H9 (cell line): ENCODE measurements around the gene PI3. TPM values are rescaled to one million over a fixed set of nuclear protein-coding genes. Genes with fewer than 3 reads are reported as not detected.

Experiments used
- DNase-seq: peaks from one replicate; pipeline ENCODE4 v3.0.0-alpha.2; 2017
- H2AFZ ChIP-seq: one replicate; pipeline ENCODE4 v1.6.1; 2013; ENCODE audit warnings: mild to moderate bottlenecking, low read length, control low read depth, moderate library complexity
- H2AK5ac ChIP-seq: 2 replicates; pipeline ENCODE4 v1.6.1; 2013; ENCODE audit warnings: low read length, control low read depth, mixed read lengths; ENCODE audit not compliant: insufficient read length
- H2BK120ac ChIP-seq: one replicate; pipeline ENCODE4 v1.6.1; 2013; ENCODE audit warnings: low read depth, mild to moderate bottlenecking, low read length, control low read depth, inconsistent platforms; ENCODE audit not compliant: poor library complexity, severe bottlenecking
- H2BK12ac ChIP-seq: 2 replicates; pipeline ENCODE4 v1.6.1; 2013; ENCODE audit warnings: low read length, control low read depth, mixed read lengths, low read depth; ENCODE audit not compliant: insufficient read length
- H2BK15ac ChIP-seq: 2 replicates; pipeline ENCODE4 v1.6.1; 2013; ENCODE audit warnings: low read depth, low read length, control low read depth
- H2BK20ac ChIP-seq: one replicate; pipeline ENCODE4 v1.6.1; 2013; ENCODE audit warnings: low read depth, mild to moderate bottlenecking, low read length, control low read depth, inconsistent platforms; ENCODE audit not compliant: poor library complexity, severe bottlenecking
- H2BK5ac ChIP-seq: 2 replicates; pipeline ENCODE4 v1.6.1; 2013; ENCODE audit warnings: low read length, control low read depth, mixed read lengths; ENCODE audit not compliant: insufficient read length
- H3K14ac ChIP-seq: 2 replicates; pipeline ENCODE4 v1.6.1; 2013; ENCODE audit warnings: low read length, control low read depth; ENCODE audit not compliant: insufficient read depth
- H3K18ac ChIP-seq: 2 replicates; pipeline ENCODE4 v1.6.1; 2013; ENCODE audit warnings: low read depth, mild to moderate bottlenecking, mixed read lengths, low read length, control low read depth; ENCODE audit not compliant: insufficient read length
- H3K23ac ChIP-seq: 2 replicates; pipeline ENCODE4 v1.6.1; 2013; ENCODE audit warnings: low read length, control low read depth, mixed read lengths, low read depth; ENCODE audit not compliant: insufficient read length
- H3K23me2 ChIP-seq: 2 replicates; pipeline ENCODE4 v1.6.1; 2013; ENCODE audit warnings: low read depth, mild to moderate bottlenecking, mixed read lengths, low read length, control low read depth; ENCODE audit not compliant: insufficient read length, poor library complexity, severe bottlenecking
- H3K27ac ChIP-seq: 2 replicates; pipeline ENCODE4 v1.5.1; 2013; ENCODE audit warnings: low read length, control low read depth, mixed read lengths, low read depth; ENCODE audit not compliant: insufficient read length
- H3K27me3 ChIP-seq: 2 replicates; pipeline ENCODE4 v1.6.1; 2013; ENCODE audit warnings: low read length, control low read depth, inconsistent platforms; ENCODE audit not compliant: insufficient read depth
- H3K4ac ChIP-seq: 2 replicates; pipeline ENCODE4 v1.6.1; 2013; ENCODE audit warnings: low read depth, mild to moderate bottlenecking, control low read depth, inconsistent platforms, low read length, moderate library complexity
- H3K4me1 ChIP-seq: 2 replicates; pipeline ENCODE4 v1.6.1; 2013; ENCODE audit warnings: low read length, control low read depth, inconsistent platforms; ENCODE audit not compliant: insufficient read depth
- H3K4me2 ChIP-seq: 2 replicates; pipeline ENCODE4 v1.6.1; 2013; ENCODE audit warnings: low read length, control low read depth, mixed read lengths; ENCODE audit not compliant: insufficient read length, insufficient read depth
- H3K56ac ChIP-seq: 2 replicates; pipeline ENCODE4 v1.6.1; 2013; ENCODE audit warnings: low read depth, mild to moderate bottlenecking, mixed read lengths, low read length, control low read depth; ENCODE audit not compliant: insufficient read length
- H3K79me1 ChIP-seq: 2 replicates; pipeline ENCODE4 v1.6.1; 2013; ENCODE audit warnings: low read depth, mild to moderate bottlenecking, moderate library complexity, low read length, control low read depth, inconsistent platforms; ENCODE audit not compliant: insufficient read depth, poor library complexity, severe bottlenecking
- H3K79me2 ChIP-seq: 2 replicates; pipeline ENCODE4 v1.6.1; 2013; ENCODE audit warnings: low read length, control low read depth, inconsistent platforms; ENCODE audit not compliant: insufficient read depth
- H3K9ac ChIP-seq: 2 replicates; pipeline ENCODE4 v1.6.1; 2013; ENCODE audit warnings: low read length, control low read depth, mixed read lengths; ENCODE audit not compliant: insufficient read length; ENCODE audit errors: extremely low read depth
- H3K9me3 ChIP-seq: one replicate; pipeline ENCODE4 v1.6.1; 2013; ENCODE audit warnings: low read depth, low read length, inconsistent platforms; ENCODE audit not compliant: control insufficient read depth
- H3T11ph ChIP-seq: one replicate; pipeline ENCODE4 v1.6.1; 2013; ENCODE audit warnings: mild to moderate bottlenecking, low read length, control low read depth, inconsistent platforms
- H4K20me1 ChIP-seq: one replicate; pipeline ENCODE4 v1.6.1; 2013; ENCODE audit not compliant: control insufficient read depth, insufficient read length, insufficient read depth
- H4K5ac ChIP-seq: 2 replicates; pipeline ENCODE4 v1.6.1; 2013; ENCODE audit warnings: low read depth, mild to moderate bottlenecking, mixed read lengths, low read length, control low read depth; ENCODE audit not compliant: insufficient read length
- H4K8ac ChIP-seq: replicated peaks from 2 replicates; pipeline ENCODE4 v1.6.1; 2013; ENCODE audit warnings: low read length, control low read depth, mixed read lengths, low read depth; ENCODE audit not compliant: insufficient read length
- H4K91ac ChIP-seq: 2 replicates; pipeline ENCODE4 v1.6.1; 2013; ENCODE audit warnings: low read depth, mild to moderate bottlenecking, moderate library complexity, mixed read lengths, low read length, control low read depth; ENCODE audit not compliant: insufficient read length
- H3K27ac Mint-ChIP-seq, 3 experiments: 2 replicates in 2 of 3; 3 replicates in 1 of 3; pipeline ENCODE4 v1.8.0; 2020 to 2021; ENCODE audit warnings: mixed read lengths in 3 of 3, mild to moderate bottlenecking in 1 of 3, moderate library complexity in 1 of 3
- H3K27me3 Mint-ChIP-seq: 2 replicates; pipeline ENCODE4 v1.8.0; 2021; ENCODE audit warnings: low read depth, mild to moderate bottlenecking, moderate library complexity, mixed read lengths
- H3K36me3 Mint-ChIP-seq, 3 experiments: 2 replicates in 2 of 3; 3 replicates in 1 of 3; pipeline ENCODE4 v1.8.0; 2020 to 2021; ENCODE audit warnings: low read depth in 3 of 3, mixed read lengths in 3 of 3; ENCODE audit not compliant: insufficient read depth in 1 of 3
- H3K4me1 Mint-ChIP-seq, 2 experiments: 2 replicates each; pipeline ENCODE4 v1.8.0; 2020; ENCODE audit warnings: mixed read lengths in 2 of 2
- H3K4me3 Mint-ChIP-seq, 2 experiments: 2 replicates in 1 of 2; 3 replicates in 1 of 2; pipeline ENCODE4 v1.8.0; 2020 to 2021; ENCODE audit warnings: mild to moderate bottlenecking in 2 of 2, mixed read lengths in 2 of 2, moderate library complexity in 1 of 2
- H3K9me3 Mint-ChIP-seq, 2 experiments: 2 replicates in 1 of 2; 3 replicates in 1 of 2; pipeline ENCODE4 v1.8.0; 2020; ENCODE audit warnings: mild to moderate bottlenecking in 2 of 2, mixed read lengths in 2 of 2, moderate library complexity in 1 of 2
- CTCF ChIP-seq: fragments of 200-600 bp; sonication (generic); conservative IDR thresholded peaks from 3 replicates; pipeline ENCODE4 v1.8.0; 2021; ENCODE audit warnings: antibody characterized with exemption, mild to moderate bottlenecking
- WGBS: extraction: QIAGEN DNeasy Blood & Tissue Kit; methylation state at CpG from one replicate; pipeline ENCODE4 v1.1.7; 2013; ENCODE audit warnings: missing lambda C conversion rate, low lambda C conversion rate, mixed read lengths; ENCODE audit not compliant: insufficient read length; ENCODE audit errors: extremely low coverage; 5-methylcytosine and 5-hydroxymethylcytosine counted together
- total RNA-seq: library from RNA; stranded (reverse); gene quantifications from 2 replicates; pipeline ENCODE4 v1.2.1, GENCODE V29; 2021

Gene PI3
- total RNA-seq, 1 experiment from 2014 or later, result not detected

- H4K91ac ChIP-seq, result no peak overlapping the region
- H3K4ac ChIP-seq, result no peak overlapping the region
- no peak overlapping the region for H2BK5ac ChIP-seq
- H3K9me3 ChIP-seq, result no peaks in the 10 kb centered on the region
- H3K18ac ChIP-seq, result no peak overlapping the region
- no peaks in the 10 kb centered on the region for H3K79me1 ChIP-seq
- no peak overlapping the region for H3K9ac ChIP-seq
- no peak for TF ChIP-seq CTCF
- H3K27ac ChIP-seq, result no peak overlapping the region
- no peak overlapping the region for H3T11ph ChIP-seq
- no peak overlapping the region for H3K14ac ChIP-seq
- H2BK120ac ChIP-seq, result no peak overlapping the region
- no peak overlapping the region for H4K8ac ChIP-seq
- Mint-ChIP-seq H3K27ac (no peak overlapping the region), H3K36me3 (no peaks in the 10 kb centered on the region; a peak in 1 of 7 replicates), H3K27me3 (peaks cover 7% of the 10 kb centered on the region), H3K4me3 (no peak overlapping the region), H3K9me3 (peaks cover 16 to 30% of the 10 kb centered on the region in 2 experiments), H3K4me1 (no peaks in the 10 kb centered on the region)
- H3K56ac ChIP-seq, result no peak overlapping the region
- no peak overlapping the region for H4K5ac ChIP-seq
- H2BK20ac ChIP-seq, result no peak overlapping the region
- no peak for DNase-seq
- no peak overlapping the region for H2BK12ac ChIP-seq
- H2AFZ ChIP-seq, result no peak overlapping the region
- no peaks in the 10 kb centered on the region for H3K23me2 ChIP-seq
- no peak overlapping the region for H3K4me2 ChIP-seq
- no peaks in the 10 kb centered on the region for H3K27me3 ChIP-seq
- no peaks in the 10 kb centered on the region for H4K20me1 ChIP-seq
- no peak overlapping the region for H2AK5ac ChIP-seq
- H3K4me1 ChIP-seq, result no peaks in the 10 kb centered on the region
- WGBS, result no CpG with 5 or more reads among the region's 1 CpG
- H3K23ac ChIP-seq, result no peak overlapping the region
- no peak overlapping the region for H2BK15ac ChIP-seq
- no peaks in the 10 kb centered on the region for H3K79me2 ChIP-seq
Observed at GRCh38 chr20:45157962-45158361, 16.7 kb upstream of the PI3 start.
